HEK293 (cell line): Measurements from ENCODE around the gene CCSER1.

Experiments
- CTCF ChIA-PET: fragments of 350-600 bp; formaldehyde crosslinking; extraction: SDS; loops from one replicate; lab custom pipeline; 2021; ENCODE audit warnings: antibody characterized with exemption; lab: Yijun Ruan, JAX
- POLR2A ChIA-PET: fragments of 300-600 bp; formaldehyde crosslinking; extraction: SDS; loops from one replicate; lab custom pipeline; 2020; ENCODE audit warnings: antibody characterized with exemption, inconsistent platforms; lab: Yijun Ruan, JAX
- H3K27ac ChIP-seq: fragments of 200-500 bp; sonication (Bioruptor generic); 2 replicates; pipeline ENCODE4 v1.5.1; 2014; ENCODE audit warnings: low read depth, low read length, control low read depth, inconsistent platforms; ENCODE audit errors: extremely low read depth
- H3K36me3 ChIP-seq, 2 experiments: fragments of 200-500 bp in 1 of 2; sonication (Bioruptor generic) in 1 of 2; 1 replicate in 1 of 2; 2 replicates in 1 of 2; pipeline ENCODE4 v1.5.1; 2014 to 2017; ENCODE audit warnings: inconsistent platforms in 2 of 2, low read length in 2 of 2; ENCODE audit not compliant: control insufficient read depth in 2 of 2, insufficient read depth in 1 of 2
- H3K4me1 ChIP-seq: fragments of 200-500 bp; sonication (Bioruptor generic); 2 replicates; pipeline ENCODE4 v1.5.1; 2014; ENCODE audit warnings: mild to moderate bottlenecking, low read length, inconsistent platforms; ENCODE audit not compliant: control insufficient read depth, insufficient read depth
- H3K4me3 ChIP-seq: 2 replicates; pipeline ENCODE4 v1.5.1; 2011; ENCODE audit warnings: low read depth, mild to moderate bottlenecking, control low read depth, low read length, moderate library complexity
- H3K9me3 ChIP-seq: fragments of 200-500 bp; sonication (Bioruptor generic); 2 replicates; pipeline ENCODE4 v1.5.1; 2014; ENCODE audit warnings: low read depth, low read length, inconsistent platforms; ENCODE audit not compliant: control insufficient read depth, insufficient read depth
- IKZF3 ChIP-seq: fragments of 450-650 bp; IDR thresholded peaks from 2 replicates; pipeline ENCODE4 v1.5.0; 2018; ENCODE audit warnings: missing biosample characterization, mild to moderate bottlenecking, missing genetic modification characterization, moderate library complexity
- KLF10 ChIP-seq: fragments of 450-650 bp; IDR thresholded peaks from 2 replicates; pipeline ENCODE4 v1.5.1; 2018; ENCODE audit warnings: missing biosample characterization, mild to moderate bottlenecking, missing genetic modification characterization
- MEIS1 ChIP-seq: sonication (generic); formaldehyde crosslinking; IDR thresholded peaks from 2 replicates; pipeline ENCODE4 v1.8.1; 2022; ENCODE audit warnings: missing genetic modification reagents, mild to moderate bottlenecking, borderline replicate concordance
- OSR2 ChIP-seq: fragments of 450-650 bp; formaldehyde crosslinking; IDR thresholded peaks from 2 replicates; pipeline ENCODE4 v1.5.1; 2016; ENCODE audit warnings: missing biosample characterization, missing genetic modification characterization
- PRDM6 ChIP-seq: fragments of 450-650 bp; formaldehyde crosslinking; IDR thresholded peaks from 2 replicates; pipeline ENCODE4 v1.5.1; 2017; ENCODE audit warnings: missing biosample characterization, missing genetic modification characterization
- SCRT1 ChIP-seq: fragments of 450-650 bp; formaldehyde crosslinking; IDR thresholded peaks from 2 replicates; pipeline ENCODE4 v1.5.1; 2016; ENCODE audit warnings: missing biosample characterization, missing genetic modification characterization, borderline replicate concordance
- SCRT2 ChIP-seq: fragments of 450-650 bp; formaldehyde crosslinking; IDR thresholded peaks from 2 replicates; pipeline ENCODE4 v1.5.1; 2016; ENCODE audit warnings: missing biosample characterization, missing genetic modification characterization
- SP7 ChIP-seq: fragments of 450-650 bp; formaldehyde crosslinking; IDR thresholded peaks from 2 replicates; pipeline ENCODE4 v1.5.1; 2016; ENCODE audit warnings: missing biosample characterization, missing genetic modification characterization
- WT1 ChIP-seq: fragments of 450-650 bp; formaldehyde crosslinking; IDR thresholded peaks from 2 replicates; pipeline ENCODE4 v1.5.1; 2016; ENCODE audit warnings: missing biosample characterization, missing genetic modification characterization
- ZNF146 ChIP-seq: fragments of 450-650 bp; formaldehyde crosslinking; IDR thresholded peaks from 2 replicates; pipeline ENCODE4 v1.5.1; 2016; ENCODE audit warnings: missing biosample characterization, missing genetic modification characterization
- ZNF280C ChIP-seq: fragments of 450-650 bp; formaldehyde crosslinking; IDR thresholded peaks from 2 replicates; pipeline ENCODE4 v1.5.1; 2016; ENCODE audit warnings: missing biosample characterization, missing genetic modification characterization
- ZNF341 ChIP-seq: fragments of 450-650 bp; formaldehyde crosslinking; IDR thresholded peaks from 2 replicates; pipeline ENCODE4; 2016; ENCODE audit warnings: low read depth, missing biosample characterization, missing genetic modification characterization
- ZNF362 ChIP-seq: fragments of 450-650 bp; formaldehyde crosslinking; IDR thresholded peaks from 2 replicates; pipeline ENCODE4 v1.5.1; 2016; ENCODE audit warnings: missing biosample characterization, missing genetic modification characterization
- ZNF558 ChIP-seq: fragments of 450-650 bp; formaldehyde crosslinking; IDR thresholded peaks from 2 replicates; pipeline ENCODE4 v1.5.1; 2016; ENCODE audit warnings: missing biosample characterization, missing genetic modification characterization
- ZNF571 ChIP-seq: fragments of 450-650 bp; formaldehyde crosslinking; IDR thresholded peaks from 2 replicates; pipeline ENCODE4 v1.5.0; 2017; ENCODE audit warnings: missing biosample characterization, missing genetic modification characterization
- ZNF621 ChIP-seq: fragments of 450-650 bp; formaldehyde crosslinking; IDR thresholded peaks from 2 replicates; pipeline ENCODE4 v1.5.1; 2017; ENCODE audit warnings: missing biosample characterization, missing genetic modification characterization
- ZNF626 ChIP-seq: fragments of 450-650 bp; sonication (Bioruptor Pico); formaldehyde crosslinking; IDR thresholded peaks from 2 replicates; pipeline ENCODE4 v1.5.1; 2018; ENCODE audit warnings: missing biosample characterization, missing genetic modification characterization, inconsistent platforms
- ZNF658 ChIP-seq: fragments of 450-650 bp; formaldehyde crosslinking; IDR thresholded peaks from 2 replicates; pipeline ENCODE4; 2016; ENCODE audit warnings: missing biosample characterization, missing genetic modification characterization
- ZNF677 ChIP-seq: fragments of 450-650 bp; IDR thresholded peaks from 2 replicates; pipeline ENCODE4 v1.5.0; 2018; ENCODE audit warnings: missing biosample characterization, mild to moderate bottlenecking, missing genetic modification characterization, moderate library complexity
- ZNF701 ChIP-seq: fragments of 450-650 bp; formaldehyde crosslinking; IDR thresholded peaks from 2 replicates; pipeline ENCODE4 v1.5.1; 2016; ENCODE audit warnings: missing biosample characterization, missing genetic modification characterization
- ZNF707 ChIP-seq: fragments of 450-650 bp; formaldehyde crosslinking; IDR thresholded peaks from 2 replicates; pipeline ENCODE4 v1.5.1; 2016; ENCODE audit warnings: missing biosample characterization, missing genetic modification characterization
- ZNF768 ChIP-seq: fragments of 450-650 bp; formaldehyde crosslinking; IDR thresholded peaks from 2 replicates; pipeline ENCODE4 v1.5.1; 2018; ENCODE audit warnings: missing biosample characterization, mild to moderate bottlenecking, missing genetic modification characterization
- ZNF837 ChIP-seq: fragments of 450-650 bp; formaldehyde crosslinking; IDR thresholded peaks from 2 replicates; pipeline ENCODE4 v1.5.1; 2016; ENCODE audit warnings: missing biosample characterization, missing genetic modification characterization
- ZNF843 ChIP-seq: fragments of 450-650 bp; formaldehyde crosslinking; IDR thresholded peaks from 2 replicates; pipeline ENCODE4 v1.5.1; 2016; ENCODE audit warnings: missing biosample characterization, missing genetic modification characterization
- TF ChIP-seq, protein P1 (sequence below): IDR thresholded peaks from 2 replicates; pipeline ENCODE4 v1.6.1; 2011; ENCODE audit warnings: mild to moderate bottlenecking, low read depth, low read length, borderline replicate concordance
- TF ChIP-seq, protein P2 (sequence below): fragments of 450-650 bp; formaldehyde crosslinking; IDR thresholded peaks from 2 replicates; pipeline ENCODE4 v1.5.0; 2017; ENCODE audit warnings: missing biosample characterization, missing genetic modification characterization, borderline replicate concordance

CCSER1 gene

GRCh38 chr4:90186229-90186628 lies 59.0 kb downstream of the CCSER1 start:
- CTCF ChIA-PET: no interaction called here
- POLR2A ChIA-PET: no interaction called here

GRCh38 chr4:90187148-90187884 lies 60.1 kb downstream of the CCSER1 start:
- Histone ChIP-seq H3K36me3 (no peaks in the 10 kb centered on the region), H3K27ac (no peak overlapping the region), H3K4me1 (peaks cover 10% of the 10 kb centered on the region), H3K4me3 (no peak overlapping the region), H3K9me3 (no peaks in the 10 kb centered on the region)
- ChIA-PET POLR2A (no interaction called here), CTCF (interaction anchor here (0.6 kb wide), 1 partner anchor 1847 kb away, joined by 3 read pairs; no protein-coding TSS in a partner anchor)
- peak; percentile 88 for TF ChIP-seq OSR2 (tag by site-specific recombination)
- TF ChIP-seq SP7: peak; percentile 93
- TF ChIP-seq ZNF362 (tag by site-specific recombination): peak; percentile 67; the same call in 1 of the 2 replicates
- peak; percentile 49; the same call in 1 of the 2 replicates for TF ChIP-seq WT1 (tag by site-specific recombination)
- TF ChIP-seq SCRT1 (tag by site-specific recombination): no peak
- TF ChIP-seq PRDM6 (tag by site-specific recombination): peak; percentile 56; the same call in 1 of the 2 replicates
- TF ChIP-seq KLF10 (tag by site-specific recombination): no peak

More at GRCh38 chr4:90186229-90186628, 59.0 kb downstream of the CCSER1 start:
- no peak overlapping the region for H3K4me3 ChIP-seq
- TF ChIP-seq ZNF558 (tag by site-specific recombination) (no peak), ZNF707 (tag by site-specific recombination) (no peak), ZNF571 (tag by site-specific recombination) (no peak), ZNF843 (tag by site-specific recombination) (no peak), ZNF658 (tag by site-specific recombination) (no peak), IKZF3 (tag by site-specific recombination) (no peak), SCRT2 (tag by site-specific recombination) (no peak), ZNF701 (tag by site-specific recombination) (no peak), ZNF837 (tag by site-specific recombination) (no peak), ZNF341 (tag by site-specific recombination) (no peak), ZNF621 (no peak), ZNF626 (no peak), ZNF146 (no peak), ZNF677 (tag by site-specific recombination) (no peak), MEIS1 (CRISPR knock-in tag) (no peak), KLF10 (tag by site-specific recombination) (no peak), ZNF280C (tag by site-specific recombination) (no peak), ZNF768 (tag by site-specific recombination) (no peak)
- TF ChIP-seq, protein P1, sequence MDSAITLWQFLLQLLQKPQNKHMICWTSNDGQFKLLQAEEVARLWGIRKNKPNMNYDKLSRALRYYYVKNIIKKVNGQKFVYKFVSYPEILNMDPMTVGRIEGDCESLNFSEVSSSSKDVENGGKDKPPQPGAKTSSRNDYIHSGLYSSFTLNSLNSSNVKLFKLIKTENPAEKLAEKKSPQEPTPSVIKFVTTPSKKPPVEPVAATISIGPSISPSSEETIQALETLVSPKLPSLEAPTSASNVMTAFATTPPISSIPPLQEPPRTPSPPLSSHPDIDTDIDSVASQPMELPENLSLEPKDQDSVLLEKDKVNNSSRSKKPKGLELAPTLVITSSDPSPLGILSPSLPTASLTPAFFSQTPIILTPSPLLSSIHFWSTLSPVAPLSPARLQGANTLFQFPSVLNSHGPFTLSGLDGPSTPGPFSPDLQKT: no peak
- TF ChIP-seq, protein P2, sequence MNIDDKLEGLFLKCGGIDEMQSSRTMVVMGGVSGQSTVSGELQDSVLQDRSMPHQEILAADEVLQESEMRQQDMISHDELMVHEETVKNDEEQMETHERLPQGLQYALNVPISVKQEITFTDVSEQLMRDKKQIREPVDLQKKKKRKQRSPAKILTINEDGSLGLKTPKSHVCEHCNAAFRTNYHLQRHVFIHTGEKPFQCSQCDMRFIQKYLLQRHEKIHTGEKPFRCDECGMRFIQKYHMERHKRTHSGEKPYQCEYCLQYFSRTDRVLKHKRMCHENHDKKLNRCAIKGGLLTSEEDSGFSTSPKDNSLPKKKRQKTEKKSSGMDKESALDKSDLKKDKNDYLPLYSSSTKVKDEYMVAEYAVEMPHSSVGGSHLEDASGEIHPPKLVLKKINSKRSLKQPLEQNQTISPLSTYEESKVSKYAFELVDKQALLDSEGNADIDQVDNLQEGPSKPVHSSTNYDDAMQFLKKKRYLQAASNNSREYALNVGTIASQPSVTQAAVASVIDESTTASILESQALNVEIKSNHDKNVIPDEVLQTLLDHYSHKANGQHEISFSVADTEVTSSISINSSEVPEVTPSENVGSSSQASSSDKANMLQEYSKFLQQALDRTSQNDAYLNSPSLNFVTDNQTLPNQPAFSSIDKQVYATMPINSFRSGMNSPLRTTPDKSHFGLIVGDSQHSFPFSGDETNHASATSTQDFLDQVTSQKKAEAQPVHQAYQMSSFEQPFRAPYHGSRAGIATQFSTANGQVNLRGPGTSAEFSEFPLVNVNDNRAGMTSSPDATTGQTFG (tag by site-specific recombination): no peak
- H3K4me1 ChIP-seq: peaks cover 10% of the 10 kb centered on the region
- no peaks in the 10 kb centered on the region for H3K36me3 ChIP-seq
- no peaks in the 10 kb centered on the region for H3K9me3 ChIP-seq
- H3K27ac ChIP-seq: no peak overlapping the region
